Esophagus muscularis mucosa (tissue), 4 donors: ENCODE data around the gene MMRN2. TPM values are rescaled to one million over a fixed set of nuclear protein-coding genes. Genes with fewer than 3 reads are reported as not detected.
A peak's percentile ranks its signal among the peaks of the same experiment; 100 is the strongest.
"Not testable (repeated sequence)": the region's sequence is repeated elsewhere in the genome, so short reads cannot be mapped to it uniquely, and the experiment has no call there.

Experiments used
- DNase-seq: peaks from one replicate; pipeline ENCODE4 v3.0.0-alpha.2; 2017; ENCODE audit errors: extremely low spot score
- H3K27ac ChIP-seq, 4 donors: fragments of 200-600 bp; sonication (generic); replicated peaks in 1 of 4; 1 replicate in 3 of 4; 2 replicates in 1 of 4; pipeline ENCODE4 v1.5.1; 2016 to 2019; ENCODE audit warnings: mild to moderate bottlenecking in 1 of 4
- H3K27me3 ChIP-seq, 4 donors: fragments of 200-600 bp; sonication (generic); one replicate each; pipeline versions ENCODE4 v1.5.1 to v1.6.0; 2016 to 2019
- H3K36me3 ChIP-seq, 4 donors: fragments of 200-600 bp; sonication (generic); one replicate each; pipeline ENCODE4 v1.5.1; 2016 to 2019
- H3K4me1 ChIP-seq, 4 donors: fragments of 200-600 bp; sonication (generic); one replicate each; pipeline ENCODE4 v1.5.1; 2016 to 2019
- H3K4me3 ChIP-seq, 4 donors: fragments of 200-600 bp; sonication (generic); 1 replicate in 2 of 4; 2 replicates in 2 of 4; pipeline ENCODE4 v1.5.1; 2016 to 2019; ENCODE audit warnings: mild to moderate bottlenecking in 4 of 4, moderate library complexity in 1 of 4
- H3K9me3 ChIP-seq, 4 donors: fragments of 200-600 bp; sonication (generic); 1 replicate in 3 of 4; 2 replicates in 1 of 4; pipeline ENCODE4 v1.5.1; 2016 to 2019
- EP300 ChIP-seq: sonication (generic); formaldehyde crosslinking; IDR thresholded peaks from one replicate; pipeline ENCODE4 v1.6.1; 2017; ENCODE audit warnings: antibody characterized with exemption
- POLR2A ChIP-seq: fragments of 450-650 bp; IDR thresholded peaks from one replicate; pipeline ENCODE4 v1.6.1; 2017; ENCODE audit warnings: antibody characterized with exemption, moderate library complexity, mild to moderate bottlenecking, low read depth
- POLR2AphosphoS5 ChIP-seq, 2 donors: sonication (generic); formaldehyde crosslinking; IDR thresholded peaks; one replicate each; pipeline ENCODE4 v1.6.1; 2017; ENCODE audit warnings: antibody characterized with exemption in 2 of 2
- WGBS: methylation state at CpG from one replicate; pipeline ENCODE4 v1.1.5; 2018; 5-methylcytosine and 5-hydroxymethylcytosine counted together
- intact Hi-C: fragments of 100-400 bp; cut with DNase I; formaldehyde crosslinking; loops from one replicate; pipeline ENCODE4 v1.15.1; 2023
- total RNA-seq, 4 donors: library from RNA; depleted of rRNA; stranded (reverse); fragments of >200 nt; gene quantifications; one replicate each; pipeline versions ENCODE4 v1.1.0 to v1.2.1, GENCODE V29; 2016
- TF ChIP-seq, protein P1 (sequence below), 3 experiments: fragments of 200-600 bp in 2 of 3; fragments of 450-650 bp in 1 of 3; sonication (generic) in 2 of 3; IDR thresholded peaks; one replicate each; pipeline ENCODE4 v1.5.1; 2017 to 2019; ENCODE audit warnings: antibody characterized with exemption in 3 of 3, mild to moderate bottlenecking in 2 of 3, moderate library complexity in 1 of 3

MMRN2 gene
- total RNA-seq, 4 donors from 2014 or later, result 24.9 to 85.9 (median 56.3) TPM

DNA sequence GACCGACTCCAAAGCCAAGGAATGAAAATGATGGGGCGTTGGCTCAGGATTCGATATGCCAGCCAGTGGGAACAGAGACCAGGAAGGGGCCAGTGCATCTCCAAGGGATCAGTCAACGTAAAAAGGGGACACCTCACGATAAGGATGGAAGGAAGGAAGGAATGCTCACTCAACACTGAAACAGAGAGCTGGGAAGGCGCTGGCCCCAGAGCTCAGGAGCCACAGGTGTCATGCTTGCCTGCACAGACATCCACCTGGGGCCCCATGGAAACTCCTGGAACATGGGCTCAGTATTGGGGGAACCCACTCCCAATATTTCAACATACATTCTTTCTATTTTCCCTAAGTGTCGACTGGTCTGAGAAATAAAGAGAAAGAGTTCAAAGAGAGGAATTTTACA, 5.3 kb downstream of the MMRN2 start:
- H3K27ac ChIP-seq, result no peak overlapping the region
- H3K27me3 ChIP-seq, result peaks cover 0 to 3% (median 0%) of the 10 kb centered on the region in 4 donors
- H3K9me3 ChIP-seq, result no peaks in the 10 kb centered on the region
- no peak for DNase-seq
- H3K4me1 ChIP-seq, result peaks cover 30 to 38% (median 33%) of the 10 kb centered on the region in 4 donors
- H3K36me3 ChIP-seq, result peaks cover 0 to 8% (median 0%) of the 10 kb centered on the region in 4 donors
- WGBS, result 81% methylated on average over 7 of the region's 7 CpGs
- no peak overlapping the region for H3K4me3 ChIP-seq
- intact Hi-C loops, result no loop called here
- TF ChIP-seq EP300 (no peak), POLR2A (no peak), POLR2AphosphoS5 (IDR thresholded peaks at IDR 0.05) (no peak)
- TF ChIP-seq, protein P1, sequence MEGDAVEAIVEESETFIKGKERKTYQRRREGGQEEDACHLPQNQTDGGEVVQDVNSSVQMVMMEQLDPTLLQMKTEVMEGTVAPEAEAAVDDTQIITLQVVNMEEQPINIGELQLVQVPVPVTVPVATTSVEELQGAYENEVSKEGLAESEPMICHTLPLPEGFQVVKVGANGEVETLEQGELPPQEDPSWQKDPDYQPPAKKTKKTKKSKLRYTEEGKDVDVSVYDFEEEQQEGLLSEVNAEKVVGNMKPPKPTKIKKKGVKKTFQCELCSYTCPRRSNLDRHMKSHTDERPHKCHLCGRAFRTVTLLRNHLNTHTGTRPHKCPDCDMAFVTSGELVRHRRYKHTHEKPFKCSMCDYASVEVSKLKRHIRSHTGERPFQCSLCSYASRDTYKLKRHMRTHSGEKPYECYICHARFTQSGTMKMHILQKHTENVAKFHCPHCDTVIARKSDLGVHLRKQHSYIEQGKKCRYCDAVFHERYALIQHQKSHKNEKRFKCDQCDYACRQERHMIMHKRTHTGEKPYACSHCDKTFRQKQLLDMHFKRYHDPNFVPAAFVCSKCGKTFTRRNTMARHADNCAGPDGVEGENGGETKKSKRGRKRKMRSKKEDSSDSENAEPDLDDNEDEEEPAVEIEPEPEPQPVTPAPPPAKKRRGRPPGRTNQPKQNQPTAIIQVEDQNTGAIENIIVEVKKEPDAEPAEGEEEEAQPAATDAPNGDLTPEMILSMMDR (IDR thresholded peaks at IDR 0.05), result no peak

DNA sequence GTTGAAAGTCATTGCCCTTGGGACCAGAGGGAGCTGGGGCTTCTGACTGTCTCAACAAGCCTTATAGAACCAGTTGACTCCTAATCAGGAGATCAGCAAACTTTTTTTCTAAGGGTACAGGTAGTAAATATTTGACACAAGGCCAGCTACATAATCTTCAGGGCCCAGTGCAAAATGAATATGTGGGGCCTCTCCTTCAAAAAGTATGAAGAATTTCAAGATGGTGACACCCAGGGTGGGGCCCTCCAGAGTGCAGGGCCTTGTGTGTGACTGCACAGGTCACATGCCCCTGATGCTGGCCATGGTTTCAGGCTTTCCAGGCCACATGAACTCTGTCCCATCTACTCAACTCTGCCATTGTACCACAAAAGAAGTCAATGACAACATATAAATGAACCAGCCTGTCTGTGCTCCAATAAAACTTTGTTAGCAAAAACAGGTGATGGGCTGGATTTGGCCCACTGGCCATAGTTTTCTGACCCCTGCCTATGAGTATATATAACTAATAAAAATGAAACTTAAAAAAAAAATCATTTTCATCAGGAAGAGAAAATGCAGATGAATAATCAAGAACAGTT, 6.1 kb downstream of the MMRN2 start:
- TF ChIP-seq EP300, result no peak
- TF ChIP-seq, protein P1 (IDR thresholded peaks at IDR 0.05), result no peak
- no peak for TF ChIP-seq POLR2A
- Histone ChIP-seq H3K27ac (no peak overlapping the region), H3K27me3 (peaks cover 0 to 11% (median 0%) of the 10 kb centered on the region in 4 donors), H3K9me3 (no peaks in the 10 kb centered on the region), H3K4me1 (peaks cover 33 to 40% (median 38%) of the 10 kb centered on the region in 4 donors), H3K36me3 (peaks cover 0 to 16% (median 0%) of the 10 kb centered on the region in 4 donors), H3K4me3 (no peak overlapping the region)
- DNase-seq, result no peak
- intact Hi-C loops, result no loop called here

DNA sequence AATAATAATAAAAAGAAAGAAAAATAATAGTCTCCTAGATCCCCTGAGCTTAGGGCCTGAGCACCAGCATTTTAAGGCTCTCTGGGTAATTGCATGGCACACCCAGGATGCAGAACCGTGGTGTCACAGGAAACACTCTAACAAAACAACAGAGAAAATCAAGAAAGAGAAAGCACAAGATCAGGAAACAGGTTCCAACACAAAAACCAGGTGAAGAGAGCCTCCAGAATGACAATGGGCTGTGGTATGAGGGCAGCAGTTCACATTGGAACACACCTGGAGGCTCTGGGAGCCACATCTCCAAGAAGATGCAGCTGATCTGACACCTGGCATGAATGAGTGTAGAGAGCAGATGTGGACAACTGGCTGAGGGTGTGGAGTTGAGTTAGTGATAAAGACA, 7.1 kb downstream of the MMRN2 start:
- H3K27me3 ChIP-seq, result peaks cover 0 to 17% (median 0%) of the 10 kb centered on the region in 4 donors
- no peaks in the 10 kb centered on the region for H3K9me3 ChIP-seq
- no peak overlapping the region for H3K27ac ChIP-seq
- intact Hi-C loops, result no loop called here
- peaks cover 33 to 45% (median 40%) of the 10 kb centered on the region in 4 donors for H3K4me1 ChIP-seq
- TF ChIP-seq EP300 (no peak), POLR2A (no peak), POLR2AphosphoS5 (IDR thresholded peaks at IDR 0.05) (no peak)
- TF ChIP-seq, protein P1 (IDR thresholded peaks at IDR 0.05), result no peak
- H3K36me3 ChIP-seq, result peaks cover 0 to 23% (median 0%) of the 10 kb centered on the region in 4 donors
- no peak for DNase-seq
- H3K4me3 ChIP-seq, result no peak overlapping the region
- WGBS, result 71% methylated on average over 1 of the region's 1 CpG

DNA sequence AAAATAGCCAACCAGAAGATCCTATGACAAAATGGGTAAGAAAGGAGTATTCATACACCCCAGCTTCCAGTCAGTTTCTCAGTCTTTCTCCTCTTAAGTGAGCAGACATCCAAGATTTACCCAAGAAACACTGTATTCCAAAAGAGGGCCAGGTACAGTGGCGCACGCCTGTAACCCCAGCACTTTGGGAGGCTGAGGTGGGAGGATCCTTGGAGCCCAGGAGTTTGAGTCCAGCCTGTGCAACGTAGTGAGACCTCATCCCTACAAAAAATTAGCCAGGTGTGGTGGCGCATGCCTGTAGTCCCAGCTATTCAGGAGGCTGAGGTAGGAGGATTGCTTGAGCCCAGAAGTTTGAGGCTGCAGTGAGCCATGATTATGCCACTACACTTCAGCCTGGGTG, 9.6 kb downstream of the MMRN2 start:
- H3K27me3 ChIP-seq, result peaks cover 0 to 30% (median 0%) of the 10 kb centered on the region in 4 donors
- intact Hi-C loops, DNase-seq, H3K27ac ChIP-seq, H3K9me3 ChIP-seq, H3K4me3 ChIP-seq: not testable (repeated sequence)
- peaks cover 22 to 30% (median 28%) of the 10 kb centered on the region in 4 donors for H3K4me1 ChIP-seq
- WGBS, result 89% methylated on average over 4 of the region's 4 CpGs
- peaks cover 0 to 47% (median 7%) of the 10 kb centered on the region in 4 donors for H3K36me3 ChIP-seq

DNA sequence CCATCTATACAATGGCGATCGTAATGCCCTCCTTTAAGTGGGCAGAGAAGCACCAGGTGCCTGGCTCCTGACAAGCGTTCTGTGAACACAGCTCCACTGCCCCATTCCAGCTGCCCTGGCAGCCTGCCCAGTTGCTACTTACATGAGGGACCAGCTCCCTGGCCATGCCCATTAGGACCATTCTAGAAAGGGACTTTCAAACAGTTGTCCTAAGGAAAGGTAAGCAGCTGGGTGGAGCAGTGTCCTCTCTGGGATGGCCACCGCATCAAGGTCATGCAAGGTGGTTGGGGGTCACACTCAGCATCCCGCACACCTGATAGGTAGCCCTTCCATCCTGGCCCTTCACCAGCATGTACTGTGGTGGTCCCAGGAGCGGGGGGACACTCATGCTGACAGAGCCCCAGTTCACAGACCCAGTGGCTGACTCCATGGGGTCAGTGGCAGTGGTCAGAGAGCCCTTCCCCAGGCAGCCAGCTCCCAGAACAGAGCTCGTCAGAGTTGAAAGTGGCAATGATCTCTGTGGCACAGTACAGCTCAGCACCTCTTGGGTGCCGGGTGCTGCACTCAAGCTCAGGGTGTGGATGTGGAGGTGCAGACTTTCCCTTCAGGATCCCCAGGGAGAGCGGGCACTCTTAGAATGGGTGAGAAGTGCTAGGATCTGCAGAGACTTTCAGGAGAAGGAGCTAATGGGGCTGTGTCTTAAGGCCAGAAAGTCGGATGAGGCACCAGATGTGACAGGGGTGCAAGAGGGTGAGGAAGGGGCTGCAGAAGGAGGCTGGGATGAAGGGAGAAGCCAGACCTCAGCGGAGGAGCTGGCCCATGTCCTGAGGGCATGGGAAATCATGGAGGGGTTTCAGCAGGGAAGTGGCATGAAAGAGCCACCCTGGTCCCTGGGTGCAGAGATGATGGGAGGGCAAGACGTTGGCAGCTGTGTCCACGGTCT, 10.9 kb downstream of the MMRN2 start:
- DNase-seq, result no peak
- Histone ChIP-seq H3K36me3 (peaks cover 0 to 52% (median 8%) of the 10 kb centered on the region in 4 donors), H3K9me3 (no peaks in the 10 kb centered on the region), H3K4me1 (peaks cover 31 to 37% (median 34%) of the 10 kb centered on the region in 4 donors), H3K27me3 (peaks cover 0 to 34% (median 0%) of the 10 kb centered on the region in 4 donors), H3K27ac (no peak overlapping the region), H3K4me3 (no peak overlapping the region)
- intact Hi-C loops, result no loop called here
- TF ChIP-seq POLR2AphosphoS5 (IDR thresholded peaks at IDR 0.05) (peak in 1 of 2 donors; percentile 8), EP300 (no peak)
- WGBS, result 77% methylated on average over 13 of the region's 13 CpGs
